ENCODE measurements around the gene REXO5. TPM values are rescaled to one million over a fixed set of nuclear protein-coding genes. Genes with fewer than 3 reads are reported as not detected.

Gene REXO5
- total RNA-seq, 1 experiment from 2014 or later, result 7.3 TPM

- no TSS peak for BruUV-seq (replicated peaks)
- CTCF ChIA-PET, result interaction anchor here (1.0 to 2.4 kb wide), 4 partner anchors 49 to 250 kb away, joined by 3 to 17 read pairs (median 5); partner anchors contain the start of genes DCUN1D3 and LYRM1
- Mint-ChIP-seq H3K9me3 (ENCODE audit: unreplicated experiment) (no peaks in the 10 kb centered on the region), H3K4me3 (ENCODE audit: unreplicated experiment) (no peak overlapping the region), H3K27ac (ENCODE audit: unreplicated experiment) (no peak overlapping the region), H3K27me3 (ENCODE audit: insufficient read depth, unreplicated experiment) (no peaks in the 10 kb centered on the region), H3K36me3 (ENCODE audit: insufficient read depth, unreplicated experiment) (peaks cover 28% of the 10 kb centered on the region), H3K4me1 (ENCODE audit: low read depth, unreplicated experiment) (peaks cover 14% of the 10 kb centered on the region)
- Histone ChIP-seq H3K4me1 (peaks cover 43% of the 10 kb centered on the region), H3K27me3 (replicated peaks; ENCODE audit: control insufficient read depth, insufficient read depth, low read length) (no peaks in the 10 kb centered on the region), H3K36me3 (ENCODE audit: control insufficient read depth, insufficient read depth, low read length) (no peaks in the 10 kb centered on the region), H3K4me3 (ENCODE audit: low read depth, low read length) (no peak overlapping the region), H3K9me3 (no peaks in the 10 kb centered on the region)
- intact Hi-C loops (cut with micrococcal nuclease; ENCODE audit: unreplicated experiment), result loop anchor here (1.0 to 5.0 kb wide), 7 partner anchors 86 to 451 kb away; partner anchors contain the start of gene LDAF1
- no peak for DNase-seq
- POLR2A ChIA-PET, result interaction anchor here (0.6 kb wide), 1 partner anchor 197 kb away, joined by 3 read pairs; no protein-coding TSS in a partner anchor
- TF ChIP-seq CTCF (IDR thresholded peaks at IDR 0.05; ENCODE audit: insufficient read depth in 1 of 2, low read depth in 1 of 2, low read length in 1 of 2, severe bottlenecking in 1 of 2, unreplicated experiment in 1 of 2), result no peak
Measured at GRCh38 chr16:20850981-20851380, 44.7 kb downstream of the REXO5 start.

GRCh38 chr16:20851601-20852000 is 45.3 kb downstream of the REXO5 start:
- DNase-seq, result peak; percentile 51 to 68
- no peak overlapping the region for H3K27ac Mint-ChIP-seq (ENCODE audit: unreplicated experiment)
- no peaks in the 10 kb centered on the region for H3K36me3 ChIP-seq (ENCODE audit: control insufficient read depth, insufficient read depth, low read length)

GRCh38 chr16:20853143-20853542 is 46.8 kb downstream of the REXO5 start:
- peaks cover 29% of the 10 kb centered on the region for H3K36me3 Mint-ChIP-seq (ENCODE audit: insufficient read depth, unreplicated experiment)
- POLR2A ChIA-PET, result interaction anchor here (1.0 to 1.5 kb wide), 2 partner anchors 47 kb away, joined by 8 read pairs; partner anchors contain the start of genes DCUN1D3, ERI2, LYRM1 and REXO5
- peaks cover 14% of the 10 kb centered on the region for H3K4me1 Mint-ChIP-seq (ENCODE audit: low read depth, unreplicated experiment)
- Histone ChIP-seq H3K9me3 (no peaks in the 10 kb centered on the region), H3K4me3 (ENCODE audit: low read depth, low read length) (no peak overlapping the region), H3K27me3 (replicated peaks; ENCODE audit: control insufficient read depth, insufficient read depth, low read length) (no peaks in the 10 kb centered on the region), H3K4me1 (peaks cover 43% of the 10 kb centered on the region), H3K36me3 (ENCODE audit: control insufficient read depth, insufficient read depth, low read length) (peaks cover 2% of the 10 kb centered on the region; the same call in 1 of the 2 replicates)
- peak; percentile 56 to 62 for DNase-seq
- intact Hi-C loops (cut with micrococcal nuclease; ENCODE audit: unreplicated experiment), result loop anchor here (1.0 to 5.0 kb wide), 6 partner anchors 47 to 449 kb away; partner anchors contain the start of genes DCUN1D3, LDAF1 and LYRM1
- no peaks in the 10 kb centered on the region for H3K27me3 Mint-ChIP-seq (ENCODE audit: insufficient read depth, unreplicated experiment)
- CTCF ChIA-PET, result no interaction called here
- H3K4me3 Mint-ChIP-seq (ENCODE audit: unreplicated experiment), result peak overlapping the region; percentile 5
- peak overlapping the region; percentile 31 for H3K27ac Mint-ChIP-seq (ENCODE audit: unreplicated experiment)
- TF ChIP-seq CTCF (IDR thresholded peaks at IDR 0.05; ENCODE audit: insufficient read depth in 1 of 2, low read depth in 1 of 2, low read length in 1 of 2, severe bottlenecking in 1 of 2, unreplicated experiment in 1 of 2), result no peak
- H3K9me3 Mint-ChIP-seq (ENCODE audit: unreplicated experiment), result no peaks in the 10 kb centered on the region
- BruUV-seq (replicated peaks), result no TSS peak

More at GRCh38 chr16:20851601-20852000, 45.3 kb downstream of the REXO5 start:
- Mint-ChIP-seq H3K9me3 (ENCODE audit: unreplicated experiment) (no peaks in the 10 kb centered on the region), H3K36me3 (ENCODE audit: insufficient read depth, unreplicated experiment) (peaks cover 25% of the 10 kb centered on the region), H3K4me1 (ENCODE audit: low read depth, unreplicated experiment) (peaks cover 14% of the 10 kb centered on the region), H3K4me3 (ENCODE audit: unreplicated experiment) (no peak overlapping the region), H3K27me3 (ENCODE audit: insufficient read depth, unreplicated experiment) (no peaks in the 10 kb centered on the region)
- Histone ChIP-seq H3K4me1 (peaks cover 43% of the 10 kb centered on the region), H3K4me3 (ENCODE audit: low read depth, low read length) (no peak overlapping the region), H3K9me3 (no peaks in the 10 kb centered on the region), H3K27me3 (replicated peaks; ENCODE audit: control insufficient read depth, insufficient read depth, low read length) (no peaks in the 10 kb centered on the region)
- ChIA-PET POLR2A (interaction anchor here (0.5 to 1.0 kb wide), 4 partner anchors 49 to 197 kb away, joined by 3 to 8 read pairs (median 3); partner anchors contain the start of genes DCUN1D3 and LYRM1), CTCF (interaction anchor here (2.2 kb wide), 1 partner anchor 250 kb away, joined by 17 read pairs; no protein-coding TSS in a partner anchor)
- intact Hi-C loops (cut with micrococcal nuclease; ENCODE audit: unreplicated experiment), result loop anchor here (5.0 kb wide), 5 partner anchors 86 to 451 kb away; partner anchors contain the start of gene LDAF1
- TF ChIP-seq CTCF (IDR thresholded peaks at IDR 0.05; ENCODE audit: insufficient read depth in 1 of 2, low read depth in 1 of 2, low read length in 1 of 2, severe bottlenecking in 1 of 2, unreplicated experiment in 1 of 2), result no peak
- no TSS peak for BruUV-seq (replicated peaks)
